NCI-H2227 treated with DMSO at 0.1 percent for 48 hours (cell line): Measurements from ENCODE around the gene MIF.
A peak's percentile ranks its signal among the peaks of the same experiment; 100 is the strongest.
"Not testable (repeated sequence)": the region's sequence is repeated elsewhere in the genome, so short reads cannot be mapped to it uniquely, and the experiment has no call there.

Experiments used
- DNase-seq: peaks from one replicate; lab custom pipeline; 2025; lab: John Stamatoyannopoulos, UW

MIF gene

GRCh38 chr22:23877566-23877965 lies 16.6 kb upstream of the MIF start:
- no peak for DNase-seq

DNA sequence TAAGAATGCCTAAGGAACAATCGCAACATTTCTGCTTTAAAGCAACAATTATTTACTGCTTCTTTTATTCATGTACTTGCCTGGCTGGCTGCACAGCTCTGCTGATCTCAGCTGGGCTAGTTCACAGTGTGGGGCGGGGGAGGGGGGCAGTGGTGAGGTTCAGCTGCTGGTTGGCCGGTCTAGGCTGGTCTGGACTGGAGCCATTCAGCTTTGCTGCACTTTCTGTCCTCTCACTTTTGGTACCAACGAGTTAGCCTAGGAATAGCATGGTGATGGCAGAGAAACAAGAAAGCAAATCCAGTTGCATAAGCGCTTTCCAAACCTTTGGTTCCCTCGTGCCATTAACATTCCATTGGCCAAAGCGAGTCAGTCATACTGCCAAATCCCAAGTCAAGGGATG lies 16.0 kb upstream of the MIF start:
- no peak for DNase-seq

- no peak for DNase-seq
Measured at GRCh38 chr22:23882370-23882769, 11.8 kb upstream of the MIF start.

DNA sequence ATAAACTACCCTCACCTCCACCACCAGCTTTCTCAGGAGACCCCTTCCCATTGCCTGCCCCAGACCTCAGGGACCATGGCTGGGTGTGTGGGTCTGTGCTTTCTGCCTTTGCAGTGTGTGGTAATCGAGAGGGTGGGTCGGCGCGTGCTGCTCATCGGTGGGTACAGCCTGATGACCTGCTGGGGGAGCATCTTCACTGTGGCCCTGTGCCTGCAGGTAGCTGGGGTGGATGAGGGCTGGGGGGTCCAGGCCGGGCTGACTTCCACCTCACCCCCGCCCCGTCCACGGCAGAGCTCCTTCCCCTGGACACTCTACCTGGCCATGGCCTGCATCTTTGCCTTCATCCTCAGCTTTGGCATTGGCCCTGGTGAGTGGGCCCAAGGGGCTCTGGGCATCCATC lies 10.5 kb upstream of the MIF start:
- DNase-seq: no peak

DNA sequence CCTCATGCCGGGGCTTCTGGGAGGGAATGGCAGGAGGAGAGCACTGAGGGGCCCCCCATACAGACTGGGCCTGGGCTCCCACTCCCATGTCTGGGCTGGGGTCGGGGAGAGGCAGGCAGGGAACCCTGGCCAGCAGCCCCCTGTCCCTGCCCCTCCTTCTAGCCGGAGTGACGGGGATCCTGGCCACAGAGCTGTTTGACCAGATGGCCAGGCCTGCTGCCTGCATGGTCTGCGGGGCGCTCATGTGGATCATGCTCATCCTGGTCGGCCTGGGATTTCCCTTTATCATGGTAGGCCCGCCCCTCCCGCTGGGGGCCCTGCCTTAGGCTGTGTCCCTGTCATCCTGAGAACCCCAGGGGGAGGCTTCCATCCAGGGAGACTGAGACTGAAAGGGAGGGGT lies 10.0 kb upstream of the MIF start:
- no peak for DNase-seq

GRCh38 chr22:23888615-23889401 lies 5.4 kb upstream of the MIF start:
- DNase-seq: no peak

- DNase-seq: no peak
Measured at GRCh38 chr22:23889620-23890019, 4.6 kb upstream of the MIF start.

GRCh38 chr22:23891726-23892125 lies 2.5 kb upstream of the MIF start:
- DNase-seq: no peak

DNA sequence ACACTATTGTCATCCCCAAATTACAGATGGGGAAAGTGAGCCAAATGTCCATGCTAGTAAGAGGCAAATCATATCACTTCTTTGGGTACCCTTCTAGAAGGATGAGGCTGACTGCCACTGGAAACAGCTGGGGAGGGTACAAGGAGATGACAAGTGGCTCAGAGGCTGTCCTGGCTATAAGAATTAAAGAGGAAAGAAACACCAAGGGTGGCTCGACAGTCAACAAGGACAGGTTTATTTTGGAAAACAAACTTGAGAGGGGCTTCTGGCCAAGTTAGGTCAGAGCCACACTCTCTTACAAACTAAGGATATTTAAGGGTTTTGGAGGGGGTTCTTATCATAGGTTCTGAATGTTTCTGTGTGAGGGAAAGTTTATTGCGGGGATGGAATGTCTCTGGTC lies 2.1 kb upstream of the MIF start:
- no peak for DNase-seq

GRCh38 chr22:23892706-23893105 lies 1.5 kb upstream of the MIF start:
- no peak for DNase-seq

DNA sequence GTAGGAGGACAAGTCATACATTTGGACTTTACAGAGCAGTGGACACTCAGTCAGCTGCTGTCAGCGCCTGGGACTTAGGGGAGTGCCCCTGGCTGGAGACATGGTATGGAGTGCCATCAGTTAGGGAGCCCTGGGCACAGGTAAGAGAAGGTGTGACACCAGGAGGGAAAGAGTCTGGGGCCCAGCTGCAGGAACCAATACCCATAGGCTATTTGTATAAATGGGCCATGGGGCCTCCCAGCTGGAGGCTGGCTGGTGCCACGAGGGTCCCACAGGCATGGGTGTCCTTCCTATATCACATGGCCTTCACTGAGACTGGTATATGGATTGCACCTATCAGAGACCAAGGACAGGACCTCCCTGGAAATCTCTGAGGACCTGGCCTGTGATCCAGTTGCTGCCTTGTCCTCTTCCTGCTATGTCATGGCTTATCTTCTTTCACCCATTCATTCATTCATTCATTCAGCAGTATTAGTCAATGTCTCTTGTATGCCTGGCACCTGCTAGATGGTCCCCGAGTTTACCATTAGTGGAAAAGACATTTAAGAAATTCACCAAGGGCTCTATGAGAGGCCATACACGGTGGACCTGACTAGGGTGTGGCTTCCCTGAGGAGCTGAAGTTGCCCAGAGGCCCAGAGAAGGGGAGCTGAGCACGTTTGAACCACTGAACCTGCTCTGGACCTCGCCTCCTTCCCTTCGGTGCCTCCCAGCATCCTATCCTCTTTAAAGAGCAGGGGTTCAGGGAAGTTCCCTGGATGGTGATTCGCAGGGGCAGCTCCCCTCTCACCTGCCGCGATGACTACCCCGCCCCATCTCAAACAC lies 850 bp upstream of the MIF start:
- no peak for DNase-seq

GRCh38 chr22:23894710-23895598 lies 771 bp downstream of the MIF start:
- DNase-seq: peak; percentile 33

- no peak for DNase-seq
Measured at GRCh38 chr22:23895599-23896144, 1.5 kb downstream of the MIF start.

- no peak for DNase-seq
Measured at GRCh38 chr22:23896166-23896522, 2.0 kb downstream of the MIF start.

DNA sequence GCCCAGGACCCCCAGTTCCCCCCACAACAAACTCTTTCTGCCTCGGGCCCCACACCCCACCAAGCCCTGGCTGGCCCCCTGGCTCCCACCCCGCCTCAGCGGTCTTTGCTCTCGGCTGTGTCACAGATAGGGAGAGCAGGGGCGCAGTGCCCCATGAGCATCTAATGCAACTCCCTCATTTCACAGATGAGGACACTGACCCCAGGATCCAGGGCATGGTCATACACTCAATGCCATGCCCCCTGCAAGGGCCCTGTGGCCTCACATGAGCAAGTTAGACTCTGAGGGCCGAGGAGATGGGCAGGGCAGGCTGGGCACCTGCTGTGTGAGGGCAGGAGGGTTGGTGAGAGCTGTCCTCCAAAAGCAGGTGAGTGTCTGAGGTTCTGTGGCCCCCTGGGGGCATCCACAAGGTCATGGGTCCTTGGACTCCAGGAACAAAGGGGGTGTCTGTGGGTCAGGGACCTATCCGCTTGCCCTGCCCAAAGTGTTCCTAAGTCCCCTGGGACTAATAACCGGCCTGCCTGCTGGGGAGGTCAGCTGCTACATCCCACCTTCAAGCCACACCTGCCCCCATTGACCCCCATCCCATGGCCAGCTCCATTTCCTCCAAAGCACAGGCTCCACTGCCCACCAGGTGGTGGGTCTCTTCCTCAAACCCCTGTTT lies 2.5 kb downstream of the MIF start:
- no peak for DNase-seq

GRCh38 chr22:23897320-23897719 lies 3.1 kb downstream of the MIF start:
- DNase-seq: no peak

DNA sequence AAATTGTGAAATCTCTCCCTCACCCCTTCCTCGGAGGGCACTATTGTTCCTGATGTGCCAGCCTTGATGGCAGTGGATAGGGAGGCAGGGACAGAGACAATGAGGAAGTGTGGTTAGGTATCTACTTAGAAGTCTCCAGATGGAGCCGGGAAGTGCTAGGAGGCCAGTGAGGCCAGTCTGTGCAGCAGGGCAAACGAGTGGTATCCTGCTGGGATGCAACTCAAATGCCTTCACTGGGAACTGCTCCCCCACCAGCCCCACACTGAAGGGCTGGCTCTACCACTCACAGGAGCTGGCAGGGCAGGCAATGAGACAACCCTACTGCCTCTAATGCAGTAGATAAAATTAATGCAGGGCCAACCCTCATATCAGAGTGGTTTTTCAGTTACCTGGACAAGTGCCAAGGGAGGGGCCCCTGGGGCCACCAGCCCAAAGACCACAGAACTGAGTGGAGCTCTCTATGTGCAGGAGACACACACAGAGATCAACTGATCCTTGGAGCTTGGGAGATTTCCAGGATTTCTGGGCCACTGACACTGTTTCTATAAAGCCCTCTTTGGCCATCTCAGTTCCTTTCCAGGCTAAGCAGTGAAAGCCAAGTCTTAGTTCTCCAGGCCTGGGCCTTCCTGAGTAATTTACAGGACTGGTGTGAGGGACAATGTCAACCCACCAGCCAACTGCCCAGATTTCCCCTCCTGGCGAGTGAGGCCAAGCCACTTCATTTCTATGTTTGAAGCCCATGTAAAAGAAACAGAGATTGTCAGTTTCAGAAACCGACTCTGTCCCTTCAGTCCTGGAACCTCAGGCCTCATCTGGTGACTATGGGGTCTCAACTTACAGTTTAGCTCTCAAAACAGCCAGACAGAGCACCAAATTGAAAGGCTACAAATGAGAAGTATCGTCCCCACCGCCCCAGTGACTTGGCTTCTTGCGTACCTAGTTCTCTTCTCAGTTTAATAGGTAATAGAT lies 4.1 kb downstream of the MIF start:
- no peak for DNase-seq

GRCh38 chr22:23899042-23899745 lies 5.0 kb downstream of the MIF start:
- DNase-seq: no peak

DNA sequence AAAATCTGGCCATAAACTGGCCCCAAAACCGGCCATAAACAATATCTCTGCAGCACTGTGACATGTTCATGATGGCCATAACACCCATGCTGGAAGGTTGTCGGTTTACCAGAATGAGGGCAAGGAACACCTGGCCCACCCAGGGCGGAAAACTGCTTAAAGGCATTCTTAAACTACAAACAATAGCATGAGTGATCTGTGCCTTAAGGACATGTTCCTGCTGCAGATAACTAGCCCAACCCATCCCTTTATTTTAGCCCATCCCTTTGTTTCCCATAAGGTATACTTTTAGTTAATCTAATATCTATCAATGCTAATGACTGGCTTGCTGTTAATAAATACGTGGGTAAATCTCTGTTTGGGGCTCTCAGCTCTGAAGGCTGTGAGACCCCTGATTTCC lies 6.0 kb downstream of the MIF start:
- not testable (repeated sequence) for DNase-seq

GRCh38 chr22:23901600-23901999 lies 7.4 kb downstream of the MIF start:
- no peak for DNase-seq
